Measurements from ENCODE around the gene ABR.

Gene ABR

GRCh38 chr17:1170739-1171138 is 9.0 kb downstream of the ABR start:
- Mint-ChIP-seq H3K4me1 (ENCODE audit: low read depth) (peaks cover 4% of the 10 kb centered on the region), H3K9me3 (ENCODE audit: low read depth) (no peaks in the 10 kb centered on the region), H3K27ac (no peak overlapping the region), H3K36me3 (no peaks in the 10 kb centered on the region), H3K4me3 (no peak overlapping the region), H3K27me3 (no peaks in the 10 kb centered on the region)

DNA sequence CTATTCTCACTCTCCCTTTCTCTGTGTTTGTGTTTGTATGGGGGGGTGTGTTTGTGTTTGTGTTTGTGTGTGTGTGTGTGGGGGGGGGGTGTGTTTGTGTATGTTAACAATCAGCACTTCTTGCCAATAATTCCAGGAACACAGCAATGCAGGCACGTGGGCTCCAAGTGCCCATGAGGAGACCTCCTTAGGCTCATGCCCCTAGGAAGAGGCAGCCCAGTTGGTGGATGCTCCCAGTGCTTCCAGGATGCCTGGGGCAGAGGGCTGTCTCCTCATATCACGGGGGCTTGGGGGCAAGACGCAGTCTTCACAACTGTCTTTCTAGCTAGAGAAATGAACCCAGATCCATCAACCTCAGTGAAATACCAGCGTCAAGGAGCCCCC is 9.9 kb downstream of the ABR start:
- no peaks in the 10 kb centered on the region for H3K36me3 Mint-ChIP-seq
- H3K9me3 Mint-ChIP-seq (ENCODE audit: low read depth), result no peaks in the 10 kb centered on the region
- peaks cover 4% of the 10 kb centered on the region for H3K4me1 Mint-ChIP-seq (ENCODE audit: low read depth)
- H3K27ac Mint-ChIP-seq, result no peak overlapping the region
- no peaks in the 10 kb centered on the region for H3K27me3 Mint-ChIP-seq
- no peak overlapping the region for H3K4me3 Mint-ChIP-seq

DNA sequence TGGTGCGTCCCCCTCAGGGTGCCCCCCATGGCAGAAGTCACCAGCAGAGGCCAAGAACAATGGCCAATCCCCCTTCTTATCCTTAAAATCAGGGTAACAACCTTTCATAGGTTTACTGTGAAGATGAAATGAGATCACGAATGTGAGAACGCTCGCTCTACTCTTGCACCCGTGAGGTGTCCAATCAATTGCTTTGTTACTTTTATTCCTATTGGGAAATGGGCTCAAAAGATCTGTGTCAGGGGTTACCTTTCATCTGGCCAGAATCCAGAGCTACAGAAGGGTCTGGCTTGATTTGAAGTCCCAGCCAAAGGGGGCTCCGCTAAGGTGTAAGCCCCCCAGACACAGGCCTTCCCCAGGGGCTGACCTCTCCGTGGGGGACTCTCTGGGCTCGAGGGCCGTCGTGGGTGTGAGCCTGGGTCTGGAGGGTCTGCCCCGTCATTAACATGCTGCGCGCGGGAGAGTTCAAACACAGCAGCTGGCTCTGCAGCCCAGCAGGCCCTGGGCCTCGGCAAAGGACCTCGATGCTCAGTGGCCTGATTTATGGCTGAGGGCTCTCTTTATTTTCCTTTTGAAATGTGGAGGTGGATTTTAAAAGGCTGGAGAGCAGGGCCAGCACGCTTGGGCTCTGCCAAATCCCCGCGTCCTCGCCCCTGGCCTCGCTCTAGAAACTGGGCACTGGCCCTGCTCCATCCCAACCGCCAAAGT is 10.4 kb downstream of the ABR start:
- H3K4me1 Mint-ChIP-seq (ENCODE audit: low read depth), result peaks cover 4% of the 10 kb centered on the region
- no peaks in the 10 kb centered on the region for H3K9me3 Mint-ChIP-seq (ENCODE audit: low read depth)
- no peaks in the 10 kb centered on the region for H3K36me3 Mint-ChIP-seq
- H3K27me3 Mint-ChIP-seq, result no peaks in the 10 kb centered on the region
- no peak overlapping the region for H3K27ac Mint-ChIP-seq
- no peak overlapping the region for H3K4me3 Mint-ChIP-seq

GRCh38 chr17:1168533-1169220 is 11.1 kb downstream of the ABR start:
- Mint-ChIP-seq H3K36me3 (no peaks in the 10 kb centered on the region), H3K4me3 (no peak overlapping the region), H3K4me1 (ENCODE audit: low read depth) (peaks cover 4% of the 10 kb centered on the region), H3K27me3 (no peaks in the 10 kb centered on the region), H3K27ac (no peak overlapping the region), H3K9me3 (ENCODE audit: low read depth) (no peaks in the 10 kb centered on the region)

GRCh38 chr17:1166276-1166675 is 13.5 kb downstream of the ABR start:
- no peak overlapping the region for H3K4me3 Mint-ChIP-seq
- H3K9me3 Mint-ChIP-seq (ENCODE audit: low read depth), result no peaks in the 10 kb centered on the region
- H3K36me3 Mint-ChIP-seq, result no peaks in the 10 kb centered on the region
- H3K27me3 Mint-ChIP-seq, result no peaks in the 10 kb centered on the region
- no peak overlapping the region for H3K27ac Mint-ChIP-seq
- H3K4me1 Mint-ChIP-seq (ENCODE audit: low read depth), result peaks cover 4% of the 10 kb centered on the region

- H3K9me3 Mint-ChIP-seq (ENCODE audit: low read depth), result no peaks in the 10 kb centered on the region
- no peaks in the 10 kb centered on the region for H3K36me3 Mint-ChIP-seq
- no peak overlapping the region for H3K27ac Mint-ChIP-seq
- peaks cover 4% of the 10 kb centered on the region for H3K4me1 Mint-ChIP-seq (ENCODE audit: low read depth)
- no peak overlapping the region for H3K4me3 Mint-ChIP-seq
- H3K27me3 Mint-ChIP-seq, result no peaks in the 10 kb centered on the region
Observed at GRCh38 chr17:1165836-1166235, 13.9 kb downstream of the ABR start.

- no peaks in the 10 kb centered on the region for H3K27me3 Mint-ChIP-seq
- no peak overlapping the region for H3K4me3 Mint-ChIP-seq
- peaks cover 4% of the 10 kb centered on the region for H3K4me1 Mint-ChIP-seq (ENCODE audit: low read depth)
- no peak overlapping the region for H3K27ac Mint-ChIP-seq
- H3K9me3 Mint-ChIP-seq (ENCODE audit: low read depth), result no peaks in the 10 kb centered on the region
- H3K36me3 Mint-ChIP-seq, result no peaks in the 10 kb centered on the region
Observed at GRCh38 chr17:1164935-1165556, 14.7 kb downstream of the ABR start.

DNA sequence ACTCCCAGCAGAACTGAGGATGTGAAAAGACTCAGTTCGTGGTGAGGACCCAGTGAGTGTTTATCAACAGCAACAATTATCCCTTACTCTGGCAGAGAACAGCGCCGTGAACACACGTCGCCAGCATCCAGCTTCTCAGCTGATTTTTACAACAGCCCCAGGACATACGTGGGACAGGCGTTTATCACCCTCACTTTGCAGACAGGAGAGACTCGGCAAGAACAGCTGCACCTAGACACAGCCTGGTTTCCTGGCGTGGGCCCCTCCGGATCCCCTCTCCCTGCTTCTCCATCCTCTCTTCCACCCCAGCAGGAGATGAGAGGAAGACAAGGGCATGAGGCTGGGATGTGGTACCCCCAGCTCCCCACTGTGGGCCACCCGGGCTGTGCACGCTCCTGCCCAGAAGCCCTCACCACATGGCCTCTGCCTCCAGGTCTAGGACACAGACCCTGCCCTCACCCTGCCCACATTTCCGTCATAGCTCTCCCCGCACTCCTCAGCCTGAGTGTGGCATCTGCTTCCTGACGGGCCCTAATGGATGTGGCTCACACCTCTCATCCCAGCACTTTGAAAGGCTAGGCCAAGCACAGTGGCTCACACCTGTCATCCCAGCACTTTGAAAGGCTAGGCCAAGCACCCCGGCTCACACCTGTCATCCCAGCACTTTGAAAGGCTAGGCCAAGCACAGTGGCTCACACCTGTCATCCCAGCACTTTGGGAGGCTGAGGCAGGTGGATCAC is 17.5 kb downstream of the ABR start:
- Mint-ChIP-seq H3K4me1 (ENCODE audit: low read depth) (no peaks in the 10 kb centered on the region), H3K27me3 (no peaks in the 10 kb centered on the region), H3K36me3 (peaks cover 2% of the 10 kb centered on the region)

DNA sequence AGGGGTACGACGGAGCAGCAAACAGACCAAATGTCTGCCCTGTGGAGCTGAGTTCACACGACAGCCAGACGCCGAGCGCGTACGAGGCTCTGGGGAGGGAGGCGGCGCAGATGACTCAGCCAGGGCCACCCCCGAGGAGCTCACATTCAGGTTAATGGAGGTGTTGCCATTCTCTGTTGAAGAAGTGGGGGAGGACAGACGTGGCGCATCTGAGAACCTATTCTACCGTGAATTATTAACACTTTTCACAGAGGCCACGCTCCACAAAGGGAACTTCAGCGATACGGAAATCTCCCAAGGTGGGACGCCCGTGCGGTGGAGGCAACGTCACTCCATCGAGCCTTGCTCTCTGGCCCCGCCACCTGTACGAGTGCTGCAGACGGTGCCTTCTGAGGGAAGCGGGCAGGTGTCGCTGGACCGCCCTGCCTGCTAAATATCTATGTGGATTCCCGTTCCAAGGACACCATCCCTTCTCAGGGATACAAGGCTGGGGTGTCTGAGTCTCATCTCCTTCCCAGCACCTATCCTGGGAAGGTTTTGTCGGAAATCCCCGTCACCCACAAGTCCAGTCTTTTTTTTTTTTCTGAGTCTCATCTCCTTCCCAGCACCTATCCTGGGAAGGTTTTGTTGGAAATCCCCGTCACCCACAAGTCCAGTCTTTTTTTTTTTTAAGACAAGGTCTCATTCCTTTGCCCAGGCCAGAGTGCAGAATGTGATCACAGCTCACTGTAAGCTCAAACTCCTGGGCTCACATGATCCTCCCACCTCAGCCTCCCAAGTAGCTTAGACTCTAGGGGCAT is 19.0 kb downstream of the ABR start:
- Mint-ChIP-seq H3K9me3 (ENCODE audit: low read depth) (no peaks in the 10 kb centered on the region), H3K27ac (no peak overlapping the region), H3K4me1 (ENCODE audit: low read depth) (no peaks in the 10 kb centered on the region), H3K4me3 (no peak overlapping the region), H3K27me3 (no peaks in the 10 kb centered on the region), H3K36me3 (peaks cover 2% of the 10 kb centered on the region)

More for the DNA sequence above, 17.5 kb downstream of the ABR start:
- Mint-ChIP-seq H3K4me3 (no peak overlapping the region), H3K27ac (no peak overlapping the region), H3K9me3 (ENCODE audit: low read depth) (no peaks in the 10 kb centered on the region)

DNA sequence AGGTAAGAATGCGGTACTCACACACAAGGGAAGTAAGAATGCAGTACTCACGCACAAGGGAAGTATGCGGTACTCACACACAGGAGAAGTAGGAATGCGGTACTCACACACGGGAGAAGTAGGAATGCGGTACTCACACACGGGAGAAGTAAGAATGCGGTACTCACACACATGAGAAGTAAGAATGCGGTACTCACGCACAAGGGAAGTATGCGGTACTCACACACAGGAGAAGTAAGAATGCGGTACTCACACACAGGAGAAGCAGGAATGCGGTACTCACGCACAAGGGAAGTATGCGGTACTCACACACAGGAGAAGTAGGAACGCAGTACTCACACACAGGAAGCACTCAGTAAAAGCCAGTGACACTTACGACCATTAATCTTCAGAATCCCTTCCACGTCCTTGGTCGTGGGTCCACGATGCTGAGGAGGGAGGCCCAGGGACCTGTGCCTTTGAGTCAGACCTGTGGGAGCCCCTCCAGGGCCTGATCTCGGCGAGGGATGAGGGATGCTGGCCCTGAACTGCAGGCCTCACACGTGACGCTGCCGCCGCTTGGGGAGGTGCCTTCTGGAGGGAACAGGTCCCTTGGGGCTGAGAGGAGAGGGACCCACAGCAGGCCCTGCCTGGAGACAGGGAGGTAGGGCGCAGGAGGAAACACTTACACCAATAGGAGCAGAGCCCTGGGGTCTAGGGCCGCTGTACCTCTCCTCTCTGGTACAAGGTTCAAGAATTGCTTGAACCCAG is 20.2 kb downstream of the ABR start:
- Mint-ChIP-seq H3K36me3 (peaks cover 2% of the 10 kb centered on the region), H3K27ac (no peak overlapping the region), H3K27me3 (no peaks in the 10 kb centered on the region), H3K9me3 (ENCODE audit: low read depth) (no peaks in the 10 kb centered on the region), H3K4me3 (no peak overlapping the region), H3K4me1 (ENCODE audit: low read depth) (no peaks in the 10 kb centered on the region)

GRCh38 chr17:1158879-1159278 is 20.9 kb downstream of the ABR start:
- Mint-ChIP-seq H3K27me3 (no peaks in the 10 kb centered on the region), H3K4me1 (ENCODE audit: low read depth) (no peaks in the 10 kb centered on the region), H3K27ac (no peak overlapping the region), H3K36me3 (peaks cover 2% of the 10 kb centered on the region), H3K9me3 (ENCODE audit: low read depth) (no peaks in the 10 kb centered on the region), H3K4me3 (no peak overlapping the region)

- H3K4me3 Mint-ChIP-seq, result no peak overlapping the region
- no peaks in the 10 kb centered on the region for H3K27me3 Mint-ChIP-seq
- H3K36me3 Mint-ChIP-seq, result peaks cover 2% of the 10 kb centered on the region
- H3K4me1 Mint-ChIP-seq (ENCODE audit: low read depth), result no peaks in the 10 kb centered on the region
- H3K9me3 Mint-ChIP-seq (ENCODE audit: low read depth), result no peaks in the 10 kb centered on the region
- H3K27ac Mint-ChIP-seq, result no peak overlapping the region
Observed at GRCh38 chr17:1156864-1157263, 22.9 kb downstream of the ABR start.

GRCh38 chr17:1154704-1155103 is 25.1 kb downstream of the ABR start:
- Mint-ChIP-seq H3K4me3 (no peak overlapping the region), H3K4me1 (ENCODE audit: low read depth) (no peaks in the 10 kb centered on the region), H3K36me3 (peaks cover 2% of the 10 kb centered on the region), H3K9me3 (ENCODE audit: low read depth) (no peaks in the 10 kb centered on the region), H3K27me3 (no peaks in the 10 kb centered on the region), H3K27ac (no peak overlapping the region)

Data from activated naive CD8-positive, alpha-beta T cell (primary cell).